Uterus (tissue), 4 donors: Measurements from ENCODE around the gene EPHA4. TPM values are rescaled to one million over a fixed set of nuclear protein-coding genes. Genes with fewer than 3 reads are reported as not detected.

Experiments used
- DNase-seq, 2 donors: peaks; one replicate each; pipeline ENCODE4 v3.0.0-alpha.2; 2019 to 2020
- H3K27ac ChIP-seq, 2 donors: fragments of 200-600 bp; sonication (generic); 1 replicate in 1 of 2; 2 replicates in 1 of 2; pipeline ENCODE4 v1.5.1; 2016 to 2018
- H3K27me3 ChIP-seq, 2 donors: fragments of 200-600 bp; sonication (generic); one replicate each; pipeline ENCODE4 v1.5.1; 2018 to 2019; ENCODE audit warnings: control low read depth in 1 of 2
- H3K36me3 ChIP-seq, 2 donors: fragments of 200-600 bp; sonication (generic); one replicate each; pipeline ENCODE4 v1.5.1; 2019; ENCODE audit warnings: control low read depth in 1 of 2
- H3K4me1 ChIP-seq, 2 donors: fragments of 200-600 bp; sonication (generic); one replicate each; pipeline ENCODE4 v1.5.1; 2018 to 2019; ENCODE audit warnings: control low read depth in 1 of 2
- H3K4me3 ChIP-seq, 2 donors: fragments of 200-600 bp; sonication (generic); 1 replicate in 1 of 2; 2 replicates in 1 of 2; pipeline ENCODE4 v1.5.1; 2018 to 2019; ENCODE audit warnings: mild to moderate bottlenecking in 1 of 2
- H3K9me3 ChIP-seq, 2 donors: fragments of 200-600 bp; sonication (generic); one replicate each; pipeline ENCODE4 v1.5.1; 2019; ENCODE audit warnings: control low read depth in 1 of 2
- POLR2A ChIP-seq, 2 donors: fragments of 450-650 bp; IDR thresholded peaks; one replicate each; pipeline ENCODE4 v1.6.1; 2016; ENCODE audit warnings: antibody characterized with exemption in 2 of 2, mild to moderate bottlenecking in 1 of 2, moderate library complexity in 1 of 2
- intact Hi-C: fragments of 100-400 bp; cut with DNase I; formaldehyde crosslinking; loops from one replicate; pipeline ENCODE4 v1.15.1; 2023; ENCODE audit warnings: low total_unique reads
- total RNA-seq, 4 donors: library from RNA; depleted of rRNA in 3 of 4; stranded (reverse); fragments of >200 nt in 3 of 4; gene quantifications; one replicate each; pipeline versions ENCODE4 v1.1.0 to v1.2.4, GENCODE V29; 2014 to 2023
- TF ChIP-seq, protein P1 (sequence below), 4 experiments: fragments of 200-600 bp in 2 of 4; fragments of 450-650 bp in 2 of 4; sonication (generic) in 2 of 4; IDR thresholded peaks; one replicate each; pipeline ENCODE4 v1.5.1; 2016 to 2019; ENCODE audit warnings: antibody characterized with exemption in 4 of 4, mild to moderate bottlenecking in 2 of 4, moderate library complexity in 1 of 4
- donor health status: DM: yes; HTN: yes; CAD: no.

Gene EPHA4
- total RNA-seq, 4 donors from 2014 or later, result 45.6 to 84.7 (median 66.8) TPM

DNA sequence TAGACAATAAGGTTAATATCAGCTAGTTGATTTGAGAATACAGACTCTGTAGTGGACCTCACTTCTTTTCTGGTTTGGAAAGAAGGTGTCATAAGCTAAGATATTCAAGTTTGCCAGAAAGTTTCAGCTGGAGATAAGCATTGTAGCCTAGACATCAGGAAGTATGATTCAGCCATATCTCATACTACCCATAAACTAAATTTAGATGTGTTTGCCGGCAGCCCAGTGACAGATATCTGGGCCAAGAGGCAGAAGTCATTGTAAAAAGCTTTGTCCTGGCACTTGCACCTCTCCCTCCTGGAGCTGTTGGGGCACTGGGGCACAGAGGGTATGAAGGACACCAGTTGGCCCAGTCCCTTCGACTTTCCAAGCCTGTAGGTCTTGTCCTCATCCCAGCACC lies 128.0 kb downstream of the EPHA4 start:
- no peak for TF ChIP-seq POLR2A (IDR thresholded peaks at IDR 0.05)
- TF ChIP-seq, protein P1, sequence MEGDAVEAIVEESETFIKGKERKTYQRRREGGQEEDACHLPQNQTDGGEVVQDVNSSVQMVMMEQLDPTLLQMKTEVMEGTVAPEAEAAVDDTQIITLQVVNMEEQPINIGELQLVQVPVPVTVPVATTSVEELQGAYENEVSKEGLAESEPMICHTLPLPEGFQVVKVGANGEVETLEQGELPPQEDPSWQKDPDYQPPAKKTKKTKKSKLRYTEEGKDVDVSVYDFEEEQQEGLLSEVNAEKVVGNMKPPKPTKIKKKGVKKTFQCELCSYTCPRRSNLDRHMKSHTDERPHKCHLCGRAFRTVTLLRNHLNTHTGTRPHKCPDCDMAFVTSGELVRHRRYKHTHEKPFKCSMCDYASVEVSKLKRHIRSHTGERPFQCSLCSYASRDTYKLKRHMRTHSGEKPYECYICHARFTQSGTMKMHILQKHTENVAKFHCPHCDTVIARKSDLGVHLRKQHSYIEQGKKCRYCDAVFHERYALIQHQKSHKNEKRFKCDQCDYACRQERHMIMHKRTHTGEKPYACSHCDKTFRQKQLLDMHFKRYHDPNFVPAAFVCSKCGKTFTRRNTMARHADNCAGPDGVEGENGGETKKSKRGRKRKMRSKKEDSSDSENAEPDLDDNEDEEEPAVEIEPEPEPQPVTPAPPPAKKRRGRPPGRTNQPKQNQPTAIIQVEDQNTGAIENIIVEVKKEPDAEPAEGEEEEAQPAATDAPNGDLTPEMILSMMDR (IDR thresholded peaks at IDR 0.05), result no peak

DNA sequence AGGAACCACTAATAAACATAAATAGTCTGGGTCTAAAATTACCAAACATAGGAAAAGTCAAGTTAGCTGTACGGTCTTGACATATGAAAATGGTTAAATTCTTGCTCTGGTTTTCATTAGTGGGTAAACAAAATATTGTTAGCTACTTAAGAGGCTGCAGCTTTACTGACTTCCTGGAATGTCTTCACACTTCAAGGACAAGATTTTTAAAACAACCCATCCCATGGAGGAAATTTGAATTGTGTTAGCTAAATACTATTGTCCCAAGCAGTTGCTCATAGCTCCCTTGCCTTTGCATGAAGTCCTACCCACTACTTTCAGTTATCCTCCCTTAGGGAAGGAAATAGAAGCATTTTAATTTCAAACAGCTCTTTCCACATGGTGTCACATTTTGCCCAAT lies 128.5 kb downstream of the EPHA4 start:
- Histone ChIP-seq H3K4me3 (no peak overlapping the region), H3K27me3 (no peaks in the 10 kb centered on the region), H3K27ac (no peak overlapping the region), H3K9me3 (no peaks in the 10 kb centered on the region), H3K36me3 (no peaks in the 10 kb centered on the region), H3K4me1 (no peaks in the 10 kb centered on the region)
- TF ChIP-seq, protein P1 (IDR thresholded peaks at IDR 0.05), result no peak
- TF ChIP-seq POLR2A (IDR thresholded peaks at IDR 0.05), result no peak
- DNase-seq, result no peak
- intact Hi-C loops, result no loop called here

More for the DNA sequence above, 128.0 kb downstream of the EPHA4 start:
- H3K4me3 ChIP-seq, result no peak overlapping the region
- no peaks in the 10 kb centered on the region for H3K36me3 ChIP-seq
- no peaks in the 10 kb centered on the region for H3K4me1 ChIP-seq
- H3K27me3 ChIP-seq, result no peaks in the 10 kb centered on the region
- no peak for DNase-seq
- no peaks in the 10 kb centered on the region for H3K9me3 ChIP-seq
- intact Hi-C loops, result no loop called here
- peak overlapping the region in 1 of 2 donors; percentile 15 for H3K27ac ChIP-seq

DNA sequence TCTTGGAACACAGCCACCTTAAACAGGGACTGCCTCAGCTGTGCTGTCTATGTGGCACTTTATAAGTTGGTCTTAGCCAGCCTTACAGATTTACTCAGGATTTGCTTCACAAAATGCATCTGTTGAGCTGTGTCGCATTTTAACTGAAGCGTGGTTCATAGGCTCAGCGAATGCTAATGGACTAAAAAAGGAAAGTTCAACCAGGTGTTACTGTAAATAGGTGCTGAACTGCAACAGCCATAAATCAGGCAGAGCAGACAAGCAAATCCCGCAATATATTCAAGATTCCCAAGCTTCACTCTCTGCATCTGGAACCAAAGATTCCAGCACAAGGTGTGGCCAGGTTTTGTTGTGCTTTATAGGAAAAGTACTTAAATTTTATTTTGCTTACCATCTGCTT lies 130.0 kb downstream of the EPHA4 start:
- no peak for DNase-seq

DNA sequence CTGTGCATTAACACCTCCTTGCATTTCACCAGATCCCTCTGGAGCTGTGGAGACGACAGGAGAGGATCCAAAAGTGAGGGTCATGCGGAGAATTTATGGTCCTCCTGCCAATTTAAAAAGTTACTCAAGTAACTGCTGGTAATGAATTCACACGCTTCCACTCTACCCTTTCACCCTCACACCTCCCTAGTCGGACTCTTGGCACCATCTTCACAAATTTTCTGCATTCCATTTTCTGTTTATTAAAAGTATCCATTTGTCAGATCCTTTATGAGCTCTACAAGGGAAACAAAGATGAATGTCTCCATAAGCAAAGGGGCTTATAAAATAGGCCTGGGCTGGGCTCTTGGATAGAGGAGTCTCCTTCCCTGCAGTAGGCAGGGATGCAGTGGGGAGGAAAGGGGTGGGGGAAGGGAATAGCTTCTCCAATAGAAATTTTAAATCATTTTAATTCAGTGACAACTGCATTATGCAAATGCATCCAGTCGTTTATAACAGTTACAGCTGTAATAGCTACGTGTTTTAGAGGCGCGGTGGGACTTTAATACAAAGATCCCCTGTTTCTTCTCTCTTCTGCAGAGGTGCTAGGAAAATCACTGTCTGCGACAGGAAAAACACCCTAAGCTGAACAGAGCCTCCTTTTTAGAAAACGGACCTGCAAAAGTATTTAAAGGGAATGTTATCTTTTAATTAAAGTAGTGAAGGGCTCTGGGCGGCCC lies 132.2 kb downstream of the EPHA4 start:
- Histone ChIP-seq H3K4me3 (no peak overlapping the region), H3K36me3 (no peaks in the 10 kb centered on the region), H3K27me3 (no peaks in the 10 kb centered on the region), H3K9me3 (no peaks in the 10 kb centered on the region), H3K27ac (no peak overlapping the region), H3K4me1 (no peaks in the 10 kb centered on the region)
- DNase-seq, result no peak
- intact Hi-C loops, result no loop called here
- TF ChIP-seq, protein P1 (IDR thresholded peaks at IDR 0.05), result no peak
- no peak for TF ChIP-seq POLR2A (IDR thresholded peaks at IDR 0.05)

More for the DNA sequence above, 130.0 kb downstream of the EPHA4 start:
- H3K4me1 ChIP-seq, result no peaks in the 10 kb centered on the region
- intact Hi-C loops, result no loop called here
- no peak overlapping the region for H3K4me3 ChIP-seq
- no peaks in the 10 kb centered on the region for H3K27me3 ChIP-seq
- no peaks in the 10 kb centered on the region for H3K9me3 ChIP-seq
- no peaks in the 10 kb centered on the region for H3K36me3 ChIP-seq
- no peak for TF ChIP-seq POLR2A (IDR thresholded peaks at IDR 0.05)
- TF ChIP-seq, protein P1 (IDR thresholded peaks at IDR 0.05), result no peak
- H3K27ac ChIP-seq, result no peak overlapping the region

DNA sequence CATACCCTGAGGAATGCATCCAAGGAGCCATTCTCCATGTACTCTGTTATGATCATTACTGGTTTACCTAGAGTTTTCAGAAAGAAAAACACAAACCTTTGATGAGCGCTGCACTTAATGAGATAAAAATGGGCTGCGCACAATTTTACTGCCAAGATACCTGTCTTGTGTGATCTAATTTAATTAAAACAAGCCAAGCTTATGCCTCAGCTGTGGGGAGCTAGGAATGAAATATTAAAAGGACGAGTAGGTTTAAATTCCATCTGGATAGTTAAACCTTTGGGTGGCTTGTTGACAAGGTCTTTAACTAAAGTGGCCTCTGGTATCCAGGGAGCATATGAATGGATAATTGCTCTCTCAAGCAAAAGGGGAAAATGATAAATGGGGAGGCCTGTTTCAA lies 135.0 kb downstream of the EPHA4 start:
- no peaks in the 10 kb centered on the region for H3K27me3 ChIP-seq
- no peak for DNase-seq
- peaks cover 0 to 3% of the 10 kb centered on the region in 2 donors for H3K4me1 ChIP-seq
- intact Hi-C loops, result no loop called here
- no peak overlapping the region for H3K4me3 ChIP-seq
- H3K9me3 ChIP-seq, result no peaks in the 10 kb centered on the region
- TF ChIP-seq, protein P1 (IDR thresholded peaks at IDR 0.05), result no peak
- TF ChIP-seq POLR2A (IDR thresholded peaks at IDR 0.05), result no peak
- H3K27ac ChIP-seq, result no peak overlapping the region
- H3K36me3 ChIP-seq, result no peaks in the 10 kb centered on the region
